NCI-H2227 (cell line): ENCODE measurements around the gene ZNF521.

ENCODE experiments used
- DNase-seq: peaks from one replicate; lab custom pipeline; 2025; ENCODE audit not compliant: unreplicated experiment; lab: John Stamatoyannopoulos, UW

The ZNF521 gene

GRCh38 chr18:25080211-25080610 lies 271.8 kb downstream of the ZNF521 start:
- no peak for DNase-seq

DNA sequence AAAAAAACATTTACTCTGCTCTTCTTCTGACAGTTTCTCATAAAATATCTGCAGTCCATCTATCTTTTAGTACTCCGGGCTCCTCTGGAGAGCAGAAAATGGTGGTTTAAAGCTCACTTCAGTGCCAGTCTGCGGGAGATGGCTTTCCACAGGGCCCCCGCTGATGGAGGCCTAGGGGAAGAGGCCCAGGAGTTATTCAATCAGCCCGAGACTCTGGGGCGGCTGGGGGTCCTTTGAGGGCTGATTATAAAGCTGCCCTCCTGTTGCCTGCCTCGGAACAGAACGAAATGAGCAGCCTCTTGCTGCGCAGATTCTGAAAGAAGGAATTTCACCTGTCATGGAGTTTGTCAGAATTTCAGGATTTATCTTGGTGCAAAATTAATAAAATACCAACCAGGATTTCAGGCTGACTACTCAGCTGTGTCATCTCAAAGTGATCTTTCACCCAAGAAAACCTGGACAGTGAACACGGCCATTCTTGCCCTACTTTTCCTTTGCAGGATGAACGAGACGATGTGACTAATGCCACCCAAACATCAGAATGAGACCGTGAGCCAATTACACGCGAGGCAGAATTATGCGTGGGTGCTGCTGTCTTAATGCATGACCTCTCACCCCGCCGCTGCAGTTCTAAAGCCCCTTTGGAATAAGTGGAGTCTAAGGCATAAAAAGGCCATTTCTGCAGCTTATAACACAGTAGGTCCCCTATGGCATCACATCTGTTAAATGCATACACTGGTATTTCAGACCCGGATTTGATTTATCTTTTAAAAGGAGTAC lies 273.8 kb downstream of the ZNF521 start:
- DNase-seq: peak; percentile 7

GRCh38 chr18:25077038-25077943 lies 274.7 kb downstream of the ZNF521 start:
- DNase-seq: no peak

- DNase-seq: no peak
These were observed 276.2 kb downstream of the ZNF521 start for GRCh38 chr18:25075783-25076182.

DNA sequence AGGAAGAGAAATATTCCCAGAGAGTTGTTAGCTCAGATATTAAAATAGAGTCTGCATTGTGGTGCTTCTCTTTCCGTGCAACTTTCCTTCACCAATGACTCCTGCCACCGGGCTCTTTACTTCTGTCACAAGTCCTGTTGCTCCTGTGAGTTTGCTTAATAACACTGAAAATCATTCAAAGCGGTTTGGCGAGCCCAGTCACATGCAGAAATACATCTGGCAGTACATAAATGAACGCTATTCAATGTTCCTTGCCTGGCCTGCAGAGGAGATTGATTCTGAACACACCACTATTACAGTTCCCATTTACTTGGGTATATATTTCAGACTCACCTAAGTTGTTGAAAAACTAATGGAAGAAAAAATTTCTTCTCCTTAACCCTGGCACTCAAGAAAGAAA lies 276.6 kb downstream of the ZNF521 start:
- DNase-seq: no peak

- DNase-seq: no peak
These were observed 277.0 kb downstream of the ZNF521 start for GRCh38 chr18:25074925-25075324.

- no peak for DNase-seq
These were observed 279.8 kb downstream of the ZNF521 start for GRCh38 chr18:25072205-25072604.

GRCh38 chr18:25067275-25068025 lies 284.5 kb downstream of the ZNF521 start:
- DNase-seq: no peak

DNA sequence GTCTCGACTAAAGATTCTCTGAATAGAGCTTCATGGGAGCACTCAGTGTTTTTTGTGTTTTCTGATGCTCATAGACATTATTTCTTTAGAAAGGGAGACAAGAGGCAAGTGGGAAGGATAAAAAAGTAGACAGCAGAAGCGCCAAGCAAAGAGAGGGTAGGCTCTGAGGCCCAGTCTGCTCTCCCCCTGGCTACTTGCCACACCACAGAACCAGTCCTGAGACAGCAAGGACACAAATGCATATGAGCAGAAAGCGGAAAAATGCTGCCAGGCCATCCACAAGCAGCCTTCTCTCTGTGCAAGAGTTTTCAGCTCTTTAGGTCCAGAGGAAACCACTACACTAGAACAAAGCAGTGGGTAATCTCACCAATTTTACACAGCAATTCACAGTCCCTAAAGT lies 285.4 kb downstream of the ZNF521 start:
- no peak for DNase-seq

- DNase-seq: no peak
These were observed 289.2 kb downstream of the ZNF521 start for GRCh38 chr18:25062720-25063119.

DNA sequence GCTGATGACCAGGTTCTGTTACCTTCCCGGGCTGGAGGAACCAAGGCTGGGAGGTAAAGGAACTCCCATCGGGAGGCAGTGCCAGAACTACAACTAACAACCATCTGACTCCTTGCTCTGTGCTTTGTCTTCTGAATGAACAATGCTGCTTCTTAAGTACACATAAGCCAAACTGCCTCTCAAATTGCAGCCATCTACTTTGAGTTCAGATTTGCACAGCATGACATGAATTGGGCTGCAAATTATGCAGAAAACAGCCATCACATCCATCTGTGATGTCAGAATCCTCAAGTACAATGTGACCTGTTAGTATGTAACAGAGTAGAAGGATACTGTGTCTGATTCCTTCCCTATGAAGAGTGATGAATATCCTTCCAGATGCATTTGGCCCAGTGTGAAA lies 290.6 kb downstream of the ZNF521 start:
- peak; percentile 67 for DNase-seq

DNA sequence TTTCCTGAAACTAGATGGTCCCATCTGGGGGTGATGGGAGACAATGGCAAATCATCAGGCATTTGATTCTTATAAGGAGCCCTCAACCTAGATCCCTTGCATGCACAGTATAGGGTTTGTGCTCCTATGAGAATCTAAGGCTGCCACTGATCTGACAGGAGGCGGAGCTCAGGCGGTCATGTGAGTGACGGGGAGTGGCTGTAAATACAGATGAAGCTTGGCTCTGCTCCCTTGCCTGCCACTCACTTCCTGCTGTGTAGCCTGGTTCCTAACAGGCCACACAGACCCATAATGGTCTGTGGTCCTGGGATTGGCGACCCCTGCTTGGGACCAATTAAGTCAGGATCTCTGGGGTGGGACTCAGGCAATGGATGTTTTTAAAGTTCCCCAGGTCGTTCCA lies 293.4 kb downstream of the ZNF521 start:
- DNase-seq: no peak

DNA sequence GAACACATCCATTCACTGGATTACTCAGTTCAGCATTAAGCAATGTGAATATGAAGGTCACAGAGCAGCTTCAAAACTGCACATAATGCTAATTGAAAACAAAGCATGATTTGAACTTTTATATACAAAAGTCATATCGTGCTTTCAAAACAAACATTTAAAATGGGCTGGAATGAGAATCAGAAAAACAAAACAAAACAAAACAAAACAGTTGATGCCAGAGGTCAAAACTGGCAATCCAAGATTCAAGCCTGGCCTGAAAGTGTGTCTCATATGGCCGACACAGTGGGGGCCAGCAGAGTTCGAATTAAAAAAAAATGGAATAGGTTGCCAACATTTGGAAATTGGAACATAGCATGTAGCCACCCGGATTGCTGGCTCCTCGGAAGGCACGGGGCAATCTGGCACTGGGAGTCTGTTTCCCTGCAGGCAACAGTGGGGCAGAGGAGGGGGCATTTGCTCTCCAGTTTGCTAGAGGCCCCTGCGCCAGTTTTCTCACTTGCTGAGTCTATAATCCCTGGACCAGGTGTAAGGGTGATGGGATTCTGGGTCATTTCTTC lies 294.4 kb downstream of the ZNF521 start:
- no peak for DNase-seq

DNA sequence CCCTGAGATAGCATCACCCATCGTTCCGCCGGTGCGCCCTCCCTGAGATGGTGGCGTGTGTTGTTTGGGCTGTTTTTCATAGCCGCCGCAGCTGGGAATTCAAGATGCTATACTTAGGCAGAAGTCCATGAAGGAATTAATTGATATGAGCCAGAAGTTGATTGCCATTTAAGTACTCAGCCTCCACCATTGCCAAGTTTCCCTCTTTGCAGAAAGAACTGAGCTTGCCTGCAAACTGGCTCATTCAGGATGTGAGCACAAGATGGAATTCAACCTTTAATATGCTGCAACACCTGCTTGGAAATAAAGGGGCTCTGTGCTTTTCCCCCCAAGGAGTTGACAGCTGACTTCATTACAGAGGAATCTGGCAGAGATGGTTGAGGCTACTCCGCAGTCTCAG lies 295.5 kb downstream of the ZNF521 start:
- no peak for DNase-seq

GRCh38 chr18:25055076-25055475 lies 296.9 kb downstream of the ZNF521 start:
- DNase-seq: no peak

DNA sequence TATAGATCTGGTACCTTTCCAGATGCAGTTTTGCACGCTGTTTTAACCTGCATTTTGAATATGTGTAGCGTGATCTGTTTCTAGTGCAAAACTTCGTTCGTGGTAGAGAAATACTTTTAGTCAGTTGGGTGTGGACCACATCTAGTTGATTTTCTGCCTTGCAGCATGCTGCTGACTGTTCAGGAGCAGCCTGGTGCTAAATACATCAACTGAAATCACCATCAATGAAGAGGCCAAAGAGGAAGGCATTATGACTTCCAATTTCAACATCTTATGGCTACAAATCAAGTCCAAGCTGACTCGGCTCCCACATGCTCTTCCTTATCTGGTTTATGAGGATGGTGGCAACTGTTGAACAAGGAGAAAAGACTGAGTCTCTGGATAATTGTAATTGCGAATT lies 298.5 kb downstream of the ZNF521 start:
- DNase-seq: no peak

DNA sequence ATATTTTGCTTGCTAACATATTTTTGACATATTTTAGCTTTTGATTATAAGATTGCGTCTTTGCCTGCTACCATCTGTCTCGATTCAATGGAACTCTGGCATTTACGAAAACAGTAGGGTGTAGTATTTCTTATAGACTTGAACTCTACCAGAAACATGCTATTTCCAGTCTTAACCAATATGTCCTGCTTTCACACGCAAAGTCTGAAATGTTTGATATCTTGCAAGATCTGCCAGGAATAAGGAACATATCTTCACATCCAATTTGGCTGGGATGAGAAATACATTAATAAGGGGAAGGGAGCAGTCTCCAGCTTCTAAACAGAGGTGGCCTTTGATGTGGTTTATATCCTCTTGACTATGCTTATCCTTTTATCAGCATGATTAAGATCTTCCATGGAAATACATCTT lies 299.4 kb downstream of the ZNF521 start:
- no peak for DNase-seq

DNA sequence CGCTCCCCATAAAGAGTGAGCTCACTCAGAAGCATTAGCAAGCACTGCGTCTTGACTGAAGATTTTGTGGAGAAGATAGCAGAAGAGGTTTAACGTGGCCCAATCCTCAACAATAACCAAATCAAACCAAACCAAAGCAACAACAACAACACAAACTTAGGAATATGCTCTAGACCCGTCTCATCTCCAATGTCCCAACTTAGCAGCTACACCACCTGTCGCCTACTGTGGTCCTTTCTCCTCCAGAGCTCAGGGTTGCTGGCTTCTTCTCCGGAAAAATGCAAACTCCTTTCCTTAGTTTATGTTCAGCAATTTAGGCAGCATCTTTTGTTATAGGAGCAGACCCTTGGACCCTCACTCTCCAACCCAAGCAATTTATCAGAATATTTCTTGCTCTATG lies 301.4 kb downstream of the ZNF521 start:
- DNase-seq: no peak

- DNase-seq: no peak
These were observed 304.0 kb downstream of the ZNF521 start for GRCh38 chr18:25047983-25048382.

- DNase-seq: no peak
These were observed 304.5 kb downstream of the ZNF521 start for GRCh38 chr18:25047421-25047820.

DNA sequence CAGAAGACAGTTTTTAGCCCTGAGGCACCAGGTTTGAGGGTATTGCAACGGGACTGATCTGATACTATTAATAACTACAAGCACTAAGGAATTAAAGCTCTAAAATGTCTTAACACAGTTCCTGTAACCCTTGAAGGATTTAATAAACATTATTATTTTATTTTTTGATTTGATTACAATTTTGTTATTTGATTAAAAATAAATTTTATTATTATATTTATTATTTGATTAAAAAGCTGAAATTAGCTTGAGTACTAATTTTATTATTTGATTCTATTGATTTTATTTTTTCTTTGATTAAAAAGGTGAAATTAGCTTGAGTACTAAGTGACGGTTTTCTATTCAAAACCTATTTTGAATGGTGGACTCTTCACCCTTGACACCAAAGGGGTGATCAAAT lies 307.3 kb downstream of the ZNF521 start:
- DNase-seq: no peak
